Measurements from ENCODE around the gene LPAR3. TPM values are rescaled to one million over a fixed set of nuclear protein-coding genes. Genes with fewer than 3 reads are reported as not detected.

Gene LPAR3, protein sequence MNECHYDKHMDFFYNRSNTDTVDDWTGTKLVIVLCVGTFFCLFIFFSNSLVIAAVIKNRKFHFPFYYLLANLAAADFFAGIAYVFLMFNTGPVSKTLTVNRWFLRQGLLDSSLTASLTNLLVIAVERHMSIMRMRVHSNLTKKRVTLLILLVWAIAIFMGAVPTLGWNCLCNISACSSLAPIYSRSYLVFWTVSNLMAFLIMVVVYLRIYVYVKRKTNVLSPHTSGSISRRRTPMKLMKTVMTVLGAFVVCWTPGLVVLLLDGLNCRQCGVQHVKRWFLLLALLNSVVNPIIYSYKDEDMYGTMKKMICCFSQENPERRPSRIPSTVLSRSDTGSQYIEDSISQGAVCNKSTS
- 1.2 TPM for total RNA-seq (ENCODE audit: unreplicated experiment)
- long read RNA-seq = 0 reads

DNA sequence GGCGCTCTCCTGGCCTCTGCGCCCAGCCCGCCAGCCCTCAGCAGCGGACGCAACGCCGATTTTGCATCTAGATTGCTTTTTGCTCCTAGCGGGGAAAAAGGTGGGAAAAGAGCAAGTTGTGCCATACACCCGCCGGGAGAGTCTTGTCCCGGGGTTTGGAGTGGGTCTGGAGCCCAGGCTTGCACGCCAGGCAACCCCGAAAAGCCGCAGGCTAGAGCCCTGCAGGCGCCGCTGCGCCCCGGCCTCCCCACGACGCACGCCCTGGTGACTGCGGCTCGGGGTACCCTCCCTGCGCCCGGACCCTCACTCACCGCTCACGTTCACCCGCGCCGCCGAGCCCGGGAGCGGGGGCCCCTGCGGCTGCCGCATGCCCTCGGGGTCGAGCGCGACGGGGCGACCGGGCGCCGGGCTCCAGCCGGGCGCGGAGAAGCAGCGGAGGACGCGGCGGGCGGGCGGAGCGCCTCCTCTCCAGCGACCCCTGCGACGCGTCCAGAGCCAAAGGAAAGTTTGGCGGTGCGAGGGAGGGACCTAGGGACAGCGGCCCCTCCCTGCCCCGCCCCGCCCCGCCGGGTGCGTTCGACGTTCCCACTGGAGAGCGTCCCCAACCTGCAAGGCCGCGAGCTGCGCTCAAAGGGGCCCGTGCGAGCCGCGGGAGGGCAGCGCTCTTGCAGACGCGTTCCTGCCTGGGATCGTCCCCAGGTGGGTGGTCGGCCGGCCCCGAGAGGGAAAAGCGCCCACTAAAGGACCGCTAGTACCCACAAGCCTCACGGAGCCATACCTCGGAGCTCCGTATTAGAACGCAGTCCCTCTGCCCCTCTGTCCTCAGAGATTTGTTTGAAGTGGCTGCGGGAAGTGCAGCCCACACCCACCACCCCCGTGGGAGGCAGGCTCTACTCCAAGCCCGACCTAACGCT lies at the start of gene LPAR3:
Gene LPAR3, minus strand, starts transcription at position 502 of the 914 bp plus-strand sequence. CDS start 27,086 bp downstream, outside the sequence.
- DNase-seq (ENCODE audit: low spot score) = peak; percentile 31
- TF ChIP-seq, protein P1, sequence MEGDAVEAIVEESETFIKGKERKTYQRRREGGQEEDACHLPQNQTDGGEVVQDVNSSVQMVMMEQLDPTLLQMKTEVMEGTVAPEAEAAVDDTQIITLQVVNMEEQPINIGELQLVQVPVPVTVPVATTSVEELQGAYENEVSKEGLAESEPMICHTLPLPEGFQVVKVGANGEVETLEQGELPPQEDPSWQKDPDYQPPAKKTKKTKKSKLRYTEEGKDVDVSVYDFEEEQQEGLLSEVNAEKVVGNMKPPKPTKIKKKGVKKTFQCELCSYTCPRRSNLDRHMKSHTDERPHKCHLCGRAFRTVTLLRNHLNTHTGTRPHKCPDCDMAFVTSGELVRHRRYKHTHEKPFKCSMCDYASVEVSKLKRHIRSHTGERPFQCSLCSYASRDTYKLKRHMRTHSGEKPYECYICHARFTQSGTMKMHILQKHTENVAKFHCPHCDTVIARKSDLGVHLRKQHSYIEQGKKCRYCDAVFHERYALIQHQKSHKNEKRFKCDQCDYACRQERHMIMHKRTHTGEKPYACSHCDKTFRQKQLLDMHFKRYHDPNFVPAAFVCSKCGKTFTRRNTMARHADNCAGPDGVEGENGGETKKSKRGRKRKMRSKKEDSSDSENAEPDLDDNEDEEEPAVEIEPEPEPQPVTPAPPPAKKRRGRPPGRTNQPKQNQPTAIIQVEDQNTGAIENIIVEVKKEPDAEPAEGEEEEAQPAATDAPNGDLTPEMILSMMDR (IDR thresholded peaks at IDR 0.05; ENCODE audit: unreplicated experiment) = no peak
- H3K9me3 Mint-ChIP-seq (ENCODE audit: unreplicated experiment) = no peaks in the 10 kb centered on the region
- H3K27me3 Mint-ChIP-seq (ENCODE audit: unreplicated experiment) = peaks cover 12% of the 10 kb centered on the region
- H3K4me3 Mint-ChIP-seq (ENCODE audit: unreplicated experiment) = peak within 1 kb of the TSS; percentile 81
- no peaks in the 10 kb centered on the region for H3K36me3 Mint-ChIP-seq (ENCODE audit: low read depth, unreplicated experiment)
- H3K27ac Mint-ChIP-seq (ENCODE audit: unreplicated experiment) = no peak within 1 kb of the TSS
- H3K4me1 Mint-ChIP-seq (ENCODE audit: unreplicated experiment) = peaks cover 12% of the 10 kb centered on the region

DNA sequence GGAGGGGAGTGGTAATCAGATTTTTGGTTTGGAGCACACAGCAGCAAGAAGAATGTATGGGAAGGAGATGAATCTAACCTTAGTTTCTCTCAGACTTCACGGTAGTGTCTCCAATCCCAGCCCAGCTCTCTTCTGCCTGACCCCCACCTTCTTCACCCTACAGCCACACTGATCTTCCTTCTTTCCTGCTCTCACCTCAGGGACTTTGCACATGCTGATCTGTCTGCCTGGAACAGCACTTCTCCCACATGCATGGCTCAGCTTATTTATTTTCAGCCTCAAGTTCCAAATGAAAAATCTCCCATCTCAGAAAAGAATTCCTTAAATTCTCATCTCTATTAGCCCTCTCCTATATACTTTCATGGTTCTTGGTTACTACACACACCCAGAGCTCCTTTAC lies 48.8 kb upstream of the LPAR3 start:
- TF ChIP-seq, protein P1 (IDR thresholded peaks at IDR 0.05; ENCODE audit: unreplicated experiment) = no peak

DNA sequence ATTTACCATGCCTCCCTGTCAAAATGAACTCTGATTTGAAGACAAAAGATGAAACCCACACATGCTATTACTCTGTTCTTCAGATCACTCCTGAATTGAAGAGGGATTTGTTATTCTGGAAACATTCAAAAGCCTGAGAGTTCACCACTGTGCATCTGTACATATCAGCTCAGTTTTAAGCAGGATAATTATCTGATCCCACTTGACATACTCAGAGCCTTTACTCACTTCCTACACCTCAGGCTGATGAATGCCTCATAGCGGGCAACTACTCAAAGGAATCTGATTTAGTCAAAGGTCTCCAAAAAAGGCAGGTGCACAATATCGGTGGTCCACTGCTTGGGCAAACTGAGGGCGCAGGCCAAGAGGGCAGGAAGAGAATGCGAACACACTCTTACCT lies 47.5 kb upstream of the LPAR3 start:
- H3K27me3 Mint-ChIP-seq (ENCODE audit: unreplicated experiment) = peaks cover 2% of the 10 kb centered on the region
- DNase-seq (ENCODE audit: low spot score) = no peak
- no peak overlapping the region for H3K4me3 Mint-ChIP-seq (ENCODE audit: unreplicated experiment)
- no peaks in the 10 kb centered on the region for H3K36me3 Mint-ChIP-seq (ENCODE audit: low read depth, unreplicated experiment)
- no peak overlapping the region for H3K27ac Mint-ChIP-seq (ENCODE audit: unreplicated experiment)
- TF ChIP-seq, protein P1 (IDR thresholded peaks at IDR 0.05; ENCODE audit: unreplicated experiment) = no peak
- H3K9me3 Mint-ChIP-seq (ENCODE audit: unreplicated experiment) = no peaks in the 10 kb centered on the region
- H3K4me1 Mint-ChIP-seq (ENCODE audit: unreplicated experiment) = no peaks in the 10 kb centered on the region

More for the DNA sequence above, 48.8 kb upstream of the LPAR3 start:
- no peaks in the 10 kb centered on the region for H3K4me1 Mint-ChIP-seq (ENCODE audit: unreplicated experiment)
- no peak overlapping the region for H3K27ac Mint-ChIP-seq (ENCODE audit: unreplicated experiment)
- DNase-seq (ENCODE audit: low spot score) = no peak
- H3K9me3 Mint-ChIP-seq (ENCODE audit: unreplicated experiment) = no peaks in the 10 kb centered on the region
- H3K36me3 Mint-ChIP-seq (ENCODE audit: low read depth, unreplicated experiment) = no peaks in the 10 kb centered on the region
- peaks cover 2% of the 10 kb centered on the region for H3K27me3 Mint-ChIP-seq (ENCODE audit: unreplicated experiment)
- no peak overlapping the region for H3K4me3 Mint-ChIP-seq (ENCODE audit: unreplicated experiment)

DNA sequence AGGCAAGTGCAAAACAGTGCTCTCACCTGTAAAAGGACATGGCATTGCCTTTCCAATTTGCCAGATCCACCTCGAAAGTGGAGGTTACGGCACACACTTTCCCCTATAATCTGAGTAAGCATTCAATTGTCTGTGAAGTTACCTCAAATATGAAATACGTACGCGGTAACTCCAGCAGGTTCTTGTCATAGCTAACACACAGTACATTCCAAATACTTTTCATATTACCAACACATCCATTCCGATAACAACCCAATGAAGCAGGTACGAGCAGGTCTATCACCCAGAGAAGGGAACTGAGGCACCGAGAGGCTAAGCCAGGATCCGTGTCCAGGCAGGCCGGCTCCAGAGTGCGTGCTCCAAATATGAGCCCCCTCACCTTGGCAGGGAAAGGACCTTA lies 46.8 kb upstream of the LPAR3 start:
- H3K36me3 Mint-ChIP-seq (ENCODE audit: low read depth, unreplicated experiment) = no peaks in the 10 kb centered on the region
- no peak for DNase-seq (ENCODE audit: low spot score)
- no peaks in the 10 kb centered on the region for H3K27me3 Mint-ChIP-seq (ENCODE audit: unreplicated experiment)
- TF ChIP-seq, protein P1 (IDR thresholded peaks at IDR 0.05; ENCODE audit: unreplicated experiment) = no peak
- no peaks in the 10 kb centered on the region for H3K4me1 Mint-ChIP-seq (ENCODE audit: unreplicated experiment)
- no peak overlapping the region for H3K27ac Mint-ChIP-seq (ENCODE audit: unreplicated experiment)
- H3K9me3 Mint-ChIP-seq (ENCODE audit: unreplicated experiment) = no peaks in the 10 kb centered on the region
- no peak overlapping the region for H3K4me3 Mint-ChIP-seq (ENCODE audit: unreplicated experiment)

All from endothelial cell (in vitro differentiated cells).